Measurements from ENCODE around the gene NPEPPS.

NPEPPS gene

GRCh38 chr17:47630614-47631013 is 99.7 kb downstream of the NPEPPS start:
- DNase-seq, result no peak

- DNase-seq, result no peak
Measured at GRCh38 chr17:47632991-47633390, 102.1 kb downstream of the NPEPPS start.

GRCh38 chr17:47633996-47634395 is 103.1 kb downstream of the NPEPPS start:
- DNase-seq, result no peak

- no peak for DNase-seq
Measured at GRCh38 chr17:47634870-47635269, 104.0 kb downstream of the NPEPPS start.

- DNase-seq, result no peak
Measured at GRCh38 chr17:47635734-47636133, 104.8 kb downstream of the NPEPPS start.

- DNase-seq, result no peak
Measured at GRCh38 chr17:47636273-47637030, 105.5 kb downstream of the NPEPPS start.

GRCh38 chr17:47638903-47639302 is 108.0 kb downstream of the NPEPPS start:
- no peak for DNase-seq

- no peak for DNase-seq
Measured at GRCh38 chr17:47640076-47640475, 109.2 kb downstream of the NPEPPS start.

GRCh38 chr17:47641202-47641601 is 110.3 kb downstream of the NPEPPS start:
- DNase-seq, result no peak

GRCh38 chr17:47643116-47643515 is 112.2 kb downstream of the NPEPPS start:
- no peak for DNase-seq

GRCh38 chr17:47644324-47644723 is 113.4 kb downstream of the NPEPPS start:
- no peak for DNase-seq

- peak; percentile 99 for DNase-seq
Measured at GRCh38 chr17:47649153-47649971, 118.5 kb downstream of the NPEPPS start, which contains the start of gene KPNB1. Gene KPNB1, plus strand, starts transcription at chr17:47649919. Its CDS starts 326 bp downstream, at chr17:47650245.

GRCh38 chr17:47649972-47650524 is 119.1 kb downstream of the NPEPPS start:
- DNase-seq, result peak; percentile 79

- DNase-seq, result peak; percentile 97
Measured at GRCh38 chr17:47650525-47651522, 119.9 kb downstream of the NPEPPS start.

- DNase-seq, result no peak
Measured at GRCh38 chr17:47651704-47652103, 120.8 kb downstream of the NPEPPS start.

GRCh38 chr17:47652570-47652969 is 121.7 kb downstream of the NPEPPS start:
- DNase-seq, result no peak

- DNase-seq, result no peak
Measured at GRCh38 chr17:47653442-47653841, 122.5 kb downstream of the NPEPPS start.

- no peak for DNase-seq
Measured at GRCh38 chr17:47654991-47655390, 124.1 kb downstream of the NPEPPS start.

- DNase-seq, result no peak
Measured at GRCh38 chr17:47660064-47660492, 129.2 kb downstream of the NPEPPS start.

GRCh38 chr17:47663912-47664623 is 133.2 kb downstream of the NPEPPS start:
- peak; percentile 28 for DNase-seq

GRCh38 chr17:47664624-47664941 is 133.7 kb downstream of the NPEPPS start:
- no peak for DNase-seq

- no peak for DNase-seq
Measured at GRCh38 chr17:47665655-47666054, 134.7 kb downstream of the NPEPPS start.
